ENCODE measurements around the gene ARHGAP28.

ARHGAP28 gene

DNA sequence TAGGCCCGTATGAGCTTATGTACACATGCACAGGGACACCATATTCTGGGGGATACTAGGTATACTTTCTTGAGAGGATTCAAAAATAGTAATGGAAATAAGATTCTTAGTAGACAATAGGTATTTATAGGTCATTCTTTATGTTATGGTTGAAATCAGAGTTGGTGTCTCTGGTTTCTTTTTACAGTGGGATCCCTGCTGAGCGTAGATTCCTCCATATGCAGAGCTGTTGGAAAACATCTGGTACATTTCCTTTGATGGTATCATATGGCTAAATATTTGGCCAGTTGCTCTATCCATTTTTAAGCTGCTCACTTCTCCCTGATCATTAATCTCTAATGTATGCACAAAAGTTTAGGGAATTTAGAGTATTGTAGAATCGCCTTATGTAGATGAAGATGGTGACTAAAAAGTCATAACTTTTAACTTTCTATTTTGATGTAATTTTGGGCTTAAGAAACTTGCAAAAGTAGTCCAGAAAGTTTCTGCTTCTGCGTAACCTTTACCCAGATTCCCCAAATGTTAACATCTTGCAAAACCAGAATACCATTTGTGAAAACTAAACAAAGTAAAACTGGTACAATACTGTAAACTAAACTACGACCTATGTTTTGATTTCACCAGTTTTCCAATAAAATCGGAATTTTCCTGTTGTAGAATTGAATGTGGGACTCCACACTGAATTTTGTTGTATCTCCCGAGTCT lies 5.4 kb downstream of the ARHGAP28 start:
- no peak for DNase-seq

GRCh38 chr18:6737833-6738232 lies 8.3 kb downstream of the ARHGAP28 start:
- no peak for DNase-seq

DNA sequence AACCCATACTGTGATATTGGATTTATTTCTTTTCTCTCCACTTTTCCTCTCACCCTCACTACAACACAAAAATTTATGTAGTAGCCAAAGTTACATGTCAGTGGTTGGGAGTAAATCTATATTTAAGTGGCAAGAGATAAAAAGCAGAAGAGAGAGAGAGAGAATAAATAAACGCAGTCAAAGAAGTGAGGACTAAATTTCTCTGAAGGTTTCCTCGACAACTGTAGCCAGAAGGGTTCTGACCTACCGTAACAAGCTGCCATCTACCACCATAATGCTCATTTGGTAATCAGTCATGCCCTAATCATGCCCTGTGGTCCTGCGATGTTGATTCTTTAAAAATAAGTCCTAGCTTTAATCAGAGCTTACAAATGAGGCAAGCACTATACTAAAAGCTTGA lies 9.1 kb downstream of the ARHGAP28 start:
- no peak for DNase-seq

DNA sequence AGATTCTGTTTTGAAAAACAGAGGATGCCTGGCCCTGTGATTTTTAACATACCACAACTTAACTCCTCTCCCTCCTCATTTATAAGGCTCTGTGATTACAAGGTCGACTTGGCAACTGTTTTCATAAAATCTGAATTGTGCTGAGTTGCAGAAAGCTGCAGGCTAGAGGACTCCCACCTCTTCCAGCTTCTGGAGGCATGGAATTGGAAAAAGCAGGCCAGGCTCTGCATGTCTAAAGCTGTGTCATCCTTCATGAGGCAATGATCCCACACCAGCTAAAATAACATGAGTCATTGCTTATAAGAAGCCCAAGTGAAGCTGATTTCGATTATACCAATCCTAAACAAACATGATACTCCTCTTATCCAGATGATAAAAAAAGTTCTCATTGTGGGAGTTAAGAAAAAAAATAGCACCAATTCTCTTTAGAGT lies 11.7 kb downstream of the ARHGAP28 start:
- no peak for DNase-seq

GRCh38 chr18:6741786-6742185 lies 12.3 kb downstream of the ARHGAP28 start:
- DNase-seq, result no peak

DNA sequence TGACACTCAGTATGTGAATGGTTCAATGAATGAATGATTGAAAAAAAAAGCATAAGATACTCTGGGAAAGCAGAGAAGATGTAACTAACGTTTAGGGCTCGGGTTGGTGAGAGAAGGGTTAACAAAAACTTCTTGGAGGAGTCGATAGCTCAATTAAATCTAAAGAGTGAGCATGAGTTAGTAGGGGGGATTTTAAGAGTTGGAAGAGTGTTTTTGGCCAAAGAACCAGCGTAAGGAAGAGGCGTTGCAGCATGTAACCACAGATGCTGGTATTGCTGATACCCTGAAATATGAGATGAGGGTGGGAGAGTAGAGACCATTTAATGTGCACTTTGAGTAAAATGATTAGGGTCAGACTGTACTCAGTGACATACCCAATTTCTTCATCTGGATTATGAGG lies 14.5 kb downstream of the ARHGAP28 start:
- no peak for DNase-seq

DNA sequence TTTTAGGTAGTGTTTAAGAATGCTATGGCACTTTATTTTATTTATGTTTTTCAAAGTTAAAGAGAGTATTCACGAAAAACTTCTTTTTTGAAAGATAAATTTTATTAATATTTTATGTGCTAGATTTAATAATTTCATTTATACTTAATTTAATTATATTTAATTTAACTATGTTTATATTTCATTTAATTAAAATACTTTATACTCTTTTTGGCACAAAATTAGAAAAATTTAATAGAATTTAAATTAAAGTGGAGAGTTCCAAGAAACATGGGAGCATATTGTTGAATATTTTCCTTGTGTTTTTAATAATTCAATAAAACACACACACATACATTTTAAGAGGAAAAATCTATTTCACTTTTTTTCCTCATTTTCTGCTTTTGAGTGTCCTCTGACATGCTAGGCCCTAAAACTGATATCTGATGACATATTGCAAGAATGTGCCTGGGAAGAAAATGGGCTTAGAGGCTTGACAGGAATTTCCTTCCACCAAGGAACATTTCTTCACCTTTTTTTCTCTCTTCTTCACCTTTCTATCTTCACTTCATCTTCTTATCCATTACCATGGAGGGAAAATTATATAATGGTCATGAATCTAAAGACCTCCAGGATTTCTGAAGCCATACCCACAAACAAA lies 15.4 kb downstream of the ARHGAP28 start:
- DNase-seq, result no peak

DNA sequence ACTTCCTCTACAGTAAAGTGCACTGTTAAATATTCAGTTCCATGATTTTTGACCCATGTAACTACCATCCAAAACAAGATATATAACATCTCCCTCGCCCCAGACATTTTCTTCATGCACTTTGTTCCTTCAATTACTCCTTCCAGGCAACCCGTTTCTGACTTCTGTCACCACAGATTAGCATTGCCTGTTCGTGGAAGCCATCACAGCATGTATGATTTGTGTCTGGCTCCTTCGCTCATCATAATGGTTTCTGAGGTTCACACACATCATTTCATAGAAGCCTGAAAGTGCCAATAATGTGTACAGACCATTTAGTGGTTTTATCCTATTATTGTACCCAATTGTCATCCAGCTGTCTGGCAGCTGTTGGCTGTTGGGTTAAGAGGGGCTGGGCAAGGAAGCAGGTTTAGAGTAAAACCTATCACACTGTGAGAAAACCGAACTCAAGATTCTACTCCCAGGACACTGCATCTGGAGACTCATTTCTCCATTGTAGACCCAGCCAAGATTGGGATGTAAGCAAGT lies 16.1 kb downstream of the ARHGAP28 start:
- DNase-seq, result no peak

DNA sequence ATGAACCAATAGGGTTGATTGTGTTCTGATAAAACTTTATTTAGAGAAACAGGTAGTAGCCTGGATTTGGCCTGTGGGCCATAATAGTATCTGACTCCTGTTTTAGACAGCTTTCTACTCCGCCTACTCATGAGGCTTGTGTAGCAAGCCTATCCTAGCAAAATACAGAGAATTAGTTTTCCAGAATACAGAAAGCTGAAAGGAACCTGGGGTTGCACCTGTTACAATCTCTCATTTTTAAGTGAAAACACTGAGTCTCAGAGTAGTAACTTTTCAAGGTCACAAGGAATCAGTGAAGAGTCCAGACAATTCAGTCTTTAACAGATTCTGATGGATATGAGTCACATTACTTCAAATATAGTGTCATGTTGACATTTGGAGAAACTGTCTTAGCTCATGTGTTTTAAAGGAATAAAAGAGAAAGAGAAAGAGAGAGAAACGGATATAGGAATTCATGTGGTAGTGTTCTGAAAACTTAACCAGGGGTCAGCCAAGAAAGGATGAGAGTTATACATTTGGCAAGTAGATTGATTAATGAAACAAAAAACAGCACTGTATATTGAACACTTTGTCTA lies 17.0 kb downstream of the ARHGAP28 start:
- no peak for DNase-seq

GRCh38 chr18:6747646-6748045 lies 18.1 kb downstream of the ARHGAP28 start:
- DNase-seq, result no peak

DNA sequence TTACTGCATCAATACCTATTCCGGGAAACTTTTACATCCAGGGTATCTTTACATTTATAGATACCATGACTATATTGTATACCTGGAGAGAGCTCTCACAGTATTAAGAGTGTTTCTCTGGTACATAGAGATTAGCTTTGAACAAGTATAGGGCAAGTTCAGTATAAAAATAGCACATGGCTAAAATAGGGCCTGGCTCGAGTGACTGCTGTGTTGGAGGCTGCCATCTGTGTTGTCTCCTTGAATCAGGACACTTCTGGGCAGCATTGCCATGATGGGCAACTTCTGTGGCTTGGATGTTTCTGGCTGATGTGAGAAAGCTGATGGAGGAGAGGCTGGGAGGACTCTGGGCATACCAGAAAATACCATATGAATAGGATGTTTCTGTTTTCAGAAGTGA lies 18.7 kb downstream of the ARHGAP28 start:
- no peak for DNase-seq

DNA sequence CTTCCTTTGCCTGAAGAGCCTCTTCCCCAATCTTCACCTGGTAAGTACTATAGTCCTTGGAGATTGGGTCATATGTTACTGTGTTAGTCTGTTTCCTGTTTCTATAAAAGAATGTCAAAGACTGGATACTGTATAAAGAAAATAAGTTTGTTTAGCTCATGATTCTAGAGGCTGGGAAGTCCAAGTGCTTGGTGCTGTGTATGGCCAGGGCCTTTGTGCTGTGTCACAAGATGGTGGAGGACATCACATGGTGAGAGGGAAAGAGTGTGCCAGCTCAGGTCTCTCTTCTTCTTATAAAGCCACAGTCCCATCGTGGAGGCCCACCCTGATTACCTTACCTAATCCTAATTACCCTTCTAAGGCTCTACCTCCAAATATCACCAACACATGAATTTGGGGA lies 20.9 kb downstream of the ARHGAP28 start:
- DNase-seq, result no peak

DNA sequence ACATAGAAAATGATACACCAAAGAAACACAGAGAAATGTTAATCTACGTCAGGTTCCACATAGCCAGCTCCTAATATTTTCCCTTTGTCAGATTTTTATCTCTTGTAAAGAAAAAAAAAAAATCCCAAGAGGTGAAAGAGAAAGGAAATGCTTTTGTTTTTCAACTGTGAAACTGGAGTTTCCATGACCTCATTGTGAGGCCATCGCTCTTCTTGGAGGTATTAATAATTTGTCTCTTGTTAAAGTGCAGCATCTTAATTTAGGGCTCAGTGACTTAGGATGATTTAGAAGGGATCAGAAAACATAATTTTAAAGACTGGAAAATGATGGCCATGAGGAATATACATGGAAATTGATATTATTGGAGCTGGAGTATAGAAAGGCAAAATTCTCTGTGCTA lies 21.7 kb downstream of the ARHGAP28 start:
- DNase-seq, result no peak

DNA sequence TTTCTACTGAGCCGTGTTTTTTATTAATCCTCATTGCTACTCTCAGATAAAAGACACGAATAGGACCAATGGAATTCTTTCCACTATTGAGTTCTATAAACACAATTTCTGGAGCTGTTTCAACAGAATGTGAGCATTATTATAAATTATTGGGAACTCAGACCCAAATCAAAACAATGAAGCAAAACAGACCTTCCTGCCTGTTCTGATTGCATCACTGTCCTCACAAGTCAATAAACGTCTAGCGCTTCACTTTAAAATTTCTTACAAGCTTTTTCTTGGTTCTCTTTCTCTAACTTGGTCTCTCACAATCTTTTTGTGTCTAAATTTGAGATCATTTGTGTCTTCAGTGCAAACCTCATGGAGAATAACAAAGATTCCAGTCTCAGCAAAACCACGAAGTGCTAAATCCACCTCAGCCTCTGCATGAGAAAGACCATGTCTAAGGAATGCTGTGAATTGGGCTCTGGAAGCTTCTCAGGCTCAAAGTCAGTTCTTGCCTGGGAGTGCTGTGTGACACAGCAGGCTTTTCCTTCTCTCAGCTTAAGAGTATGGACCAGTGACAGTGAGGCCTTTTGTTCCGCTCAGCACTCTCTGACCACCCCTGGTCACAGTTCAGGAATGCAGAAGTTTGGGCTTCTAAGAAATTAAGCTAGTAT lies 22.8 kb downstream of the ARHGAP28 start:
- no peak for DNase-seq

- DNase-seq, result no peak
These were observed 25.6 kb downstream of the ARHGAP28 start for GRCh38 chr18:6755107-6755506.

- no peak for DNase-seq
These were observed 28.4 kb downstream of the ARHGAP28 start for GRCh38 chr18:6757931-6758330.

DNA sequence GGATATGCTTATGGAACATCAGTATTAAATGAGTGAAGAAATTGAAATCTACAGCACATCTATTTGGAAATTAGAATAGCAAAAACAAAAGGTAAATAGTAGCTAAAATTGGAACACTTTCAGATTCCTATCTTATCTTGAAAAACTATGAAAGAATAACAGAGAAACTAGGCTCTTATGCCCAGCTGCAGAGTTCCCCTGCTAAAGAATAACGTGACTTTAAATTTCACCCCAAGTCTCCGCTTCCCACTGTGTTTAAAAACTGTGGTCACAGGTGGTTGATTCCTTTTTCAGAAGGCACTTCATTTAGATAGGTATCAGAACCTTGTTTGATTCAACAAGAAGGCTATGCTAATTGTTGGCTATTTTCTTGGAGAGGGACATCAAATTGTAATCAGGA lies 30.1 kb downstream of the ARHGAP28 start:
- DNase-seq, result no peak

GRCh38 chr18:6763524-6763923 lies 34.0 kb downstream of the ARHGAP28 start:
- no peak for DNase-seq

DNA sequence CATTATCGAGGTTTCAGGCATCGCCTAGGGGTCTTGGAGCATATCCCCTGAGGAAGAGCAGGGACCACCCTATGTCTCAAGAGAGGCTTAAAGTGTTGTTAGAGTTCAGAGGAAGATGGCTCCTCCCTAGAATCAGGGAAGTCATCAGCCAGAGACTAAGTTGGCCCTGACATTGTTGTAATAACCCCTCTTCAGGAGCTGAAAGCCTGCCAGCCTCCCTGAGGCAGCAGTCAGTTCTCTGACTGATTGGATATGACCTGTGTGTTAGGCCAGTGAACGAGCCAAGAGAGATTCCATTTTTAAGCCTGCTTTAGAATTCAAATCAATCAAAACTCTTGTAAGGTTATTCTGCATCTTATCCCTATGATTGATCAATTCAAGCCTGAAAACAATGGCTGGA lies 34.9 kb downstream of the ARHGAP28 start:
- no peak for DNase-seq

DNA sequence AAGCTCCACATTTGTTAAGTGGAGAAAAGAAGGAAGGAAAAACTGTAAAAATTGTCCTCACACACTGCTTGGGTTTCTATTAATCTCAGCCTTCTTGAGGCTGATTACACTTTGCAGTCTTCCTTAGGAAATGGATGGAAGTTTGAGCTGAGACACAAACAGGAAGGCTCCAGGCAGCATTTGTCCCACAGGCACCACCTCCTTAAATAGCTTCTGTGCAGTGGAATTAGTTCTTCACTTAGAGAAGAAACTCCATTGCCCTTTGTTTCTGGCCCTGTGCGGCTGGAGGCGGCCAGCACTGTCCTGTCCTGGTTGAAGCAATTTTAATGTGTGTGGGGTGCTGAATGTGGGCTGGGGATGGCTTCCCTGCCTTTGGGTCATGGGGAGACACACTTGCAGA lies 44.3 kb downstream of the ARHGAP28 start:
- DNase-seq, result no peak

GRCh38 chr18:6775237-6775636 lies 45.7 kb downstream of the ARHGAP28 start:
- DNase-seq, result no peak

DNA sequence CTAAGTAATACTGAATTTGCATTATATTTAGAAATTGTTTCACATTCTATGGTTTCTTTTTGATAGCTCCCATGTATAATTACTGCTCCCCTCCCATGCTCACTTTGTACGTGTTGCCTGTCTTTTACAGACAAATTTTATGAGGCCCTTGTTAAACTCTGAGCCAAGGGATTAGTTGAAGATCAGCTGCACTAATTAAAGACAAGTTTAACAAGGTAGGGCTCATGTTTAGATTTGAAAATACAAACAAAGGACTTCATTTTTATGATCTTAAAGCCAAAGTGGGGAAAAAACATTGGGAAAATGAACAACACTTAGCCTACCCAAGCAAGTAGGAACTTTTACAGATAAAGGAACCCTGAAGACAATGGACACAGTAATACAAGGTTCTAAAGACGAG lies 46.2 kb downstream of the ARHGAP28 start:
- DNase-seq, result no peak

DNA sequence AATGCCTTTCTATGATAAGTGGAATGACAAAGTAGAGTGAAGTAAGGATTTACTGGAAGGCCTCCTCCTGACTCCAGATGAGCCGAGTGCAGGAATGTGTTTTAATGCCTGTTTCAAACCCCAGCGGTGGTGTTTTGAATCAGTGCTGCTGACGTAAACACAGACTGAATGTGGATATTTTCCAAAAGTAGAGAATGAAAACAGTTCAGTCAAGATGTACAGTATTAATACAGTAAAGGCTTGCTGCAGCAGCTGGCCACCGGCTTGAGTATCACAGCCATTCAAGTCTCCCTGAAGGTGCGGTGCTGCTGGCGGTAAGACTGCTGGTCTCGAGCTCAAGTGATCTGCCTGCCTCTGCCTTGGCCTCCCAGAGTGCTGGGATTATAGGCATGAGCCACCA lies 46.7 kb downstream of the ARHGAP28 start:
- DNase-seq, result no peak

DNA sequence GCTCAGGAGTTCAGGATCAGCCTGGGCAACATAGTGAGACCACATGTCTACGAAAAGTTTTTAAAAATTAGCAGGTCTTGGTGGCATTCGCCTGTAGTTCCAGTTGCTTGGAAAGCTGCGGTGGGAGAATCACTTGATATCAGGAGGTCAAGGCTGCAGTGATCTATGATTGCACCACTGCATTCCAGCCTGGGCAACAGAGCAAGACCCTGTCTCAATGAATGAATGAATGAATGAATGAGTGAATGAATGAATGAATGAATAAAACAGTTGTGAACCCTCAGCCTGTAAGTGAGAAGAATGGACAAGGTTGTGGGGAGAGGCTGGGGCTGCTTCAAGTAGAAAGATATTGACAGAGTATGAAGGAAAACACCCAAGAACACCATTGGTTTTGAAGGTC lies 48.0 kb downstream of the ARHGAP28 start:
- no peak for DNase-seq

Measured in NK-92 treated with Interleukin-12 subunit alpha and Interleukin-12 subunit beta, amount 100 ng/mL, for 24 hours (cell line).